NCI-H2227 (cell line): Measurements from ENCODE around the gene MYO3B.
"Not testable (repeated sequence)": the region's sequence is repeated elsewhere in the genome, so short reads cannot be mapped to it uniquely, and the experiment has no call there.

Experiments used
- DNase-seq: peaks from one replicate; lab custom pipeline; 2025; ENCODE audit not compliant: unreplicated experiment; lab: John Stamatoyannopoulos, UW

The MYO3B gene

DNA sequence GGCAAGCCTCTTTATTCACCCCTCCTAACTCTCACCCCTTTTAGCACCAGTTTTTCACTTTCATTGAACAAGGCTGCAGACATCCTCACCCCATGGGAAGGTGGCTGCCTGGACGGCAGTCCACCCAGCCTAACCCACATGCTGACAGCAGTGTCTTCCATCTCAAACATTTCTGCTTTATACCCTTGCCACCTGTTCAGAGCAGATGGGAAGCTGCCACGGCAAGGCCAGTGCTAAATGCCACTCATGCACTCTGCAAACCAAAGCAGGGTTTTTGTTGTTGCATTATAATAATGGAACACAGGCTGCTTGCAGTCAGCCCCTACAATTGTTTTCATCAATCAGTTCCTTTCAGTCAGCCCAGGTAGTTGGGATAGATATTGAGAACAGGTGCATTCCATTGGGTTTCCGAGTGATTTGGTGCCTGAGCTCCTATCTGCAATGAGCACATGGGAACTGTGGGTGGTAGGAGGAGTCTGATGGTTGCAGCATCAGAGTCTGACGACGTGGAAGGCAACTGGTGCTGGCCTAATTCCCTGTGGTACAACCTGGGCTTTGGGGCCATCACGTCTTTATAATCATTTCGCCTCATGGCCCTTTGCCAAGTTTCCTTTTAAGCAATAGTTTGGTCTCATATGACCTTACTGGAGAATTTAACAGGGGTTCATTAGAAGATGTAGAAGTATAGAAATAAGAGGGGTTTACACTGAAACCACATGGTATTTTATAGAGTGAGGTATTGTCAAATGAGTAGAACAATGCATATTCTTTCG, 284.7 kb downstream of the MYO3B start:
- peak; percentile 28 for DNase-seq

DNA sequence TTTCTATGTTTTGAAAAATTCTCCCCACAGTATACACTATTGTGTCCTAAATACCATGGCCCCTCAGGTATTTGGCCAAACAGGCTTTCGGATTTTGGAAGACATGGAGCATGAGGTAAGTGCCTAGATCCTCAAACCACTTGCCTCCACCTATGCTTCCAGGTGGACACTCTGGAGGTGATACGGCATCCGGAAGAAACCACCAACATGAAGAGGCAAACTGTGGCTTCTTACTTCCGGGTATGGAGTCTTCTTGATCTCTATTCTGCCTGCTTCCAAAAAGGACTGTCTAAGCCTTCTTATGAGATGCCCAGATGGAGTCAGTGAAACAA, 285.2 kb downstream of the MYO3B start:
- DNase-seq: no peak

DNA sequence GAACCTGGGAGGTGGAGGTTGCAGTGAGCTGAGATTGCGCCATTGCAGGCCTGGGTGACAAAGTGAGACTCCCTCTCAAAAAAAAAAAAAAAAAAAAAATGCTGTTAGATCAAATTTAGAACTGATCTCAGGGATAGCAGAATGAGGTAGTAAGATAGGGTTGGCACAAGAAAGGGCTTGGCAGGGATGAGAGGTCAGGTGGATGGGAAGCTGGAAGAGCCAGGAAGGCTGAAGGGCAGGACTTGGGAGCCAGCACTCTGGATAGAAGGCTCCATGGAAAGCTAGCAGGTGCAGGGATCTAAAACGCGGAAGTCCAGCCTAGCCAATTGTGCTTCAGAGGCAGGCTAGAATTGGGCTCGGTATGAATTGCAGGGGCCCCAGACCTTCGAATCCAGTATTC, 286.3 kb downstream of the MYO3B start:
- DNase-seq: no peak

DNA sequence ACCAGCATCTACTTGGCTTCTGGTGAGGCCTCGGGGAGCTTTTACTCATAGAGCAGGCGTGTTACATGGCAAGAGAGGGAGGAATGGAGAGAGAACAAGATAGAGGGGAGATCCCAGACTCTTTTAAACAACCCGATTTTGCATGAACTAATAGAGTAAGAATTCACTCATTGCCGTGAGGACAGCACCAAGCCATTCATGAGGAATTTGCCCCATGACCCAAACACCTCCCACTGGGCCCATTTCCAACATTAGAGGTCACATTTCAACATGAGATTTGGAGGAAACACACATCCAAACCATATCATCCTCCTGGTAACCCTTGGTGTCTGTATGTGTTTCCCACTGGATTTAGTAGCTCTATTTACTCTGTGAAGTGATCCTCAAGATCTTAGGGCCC, 287.3 kb downstream of the MYO3B start:
- DNase-seq: no peak

GRCh38 chr2:170466632-170467031, 288.7 kb downstream of the MYO3B start:
- no peak for DNase-seq

- no peak for DNase-seq
Measured at GRCh38 chr2:170467568-170468422, 289.8 kb downstream of the MYO3B start.

DNA sequence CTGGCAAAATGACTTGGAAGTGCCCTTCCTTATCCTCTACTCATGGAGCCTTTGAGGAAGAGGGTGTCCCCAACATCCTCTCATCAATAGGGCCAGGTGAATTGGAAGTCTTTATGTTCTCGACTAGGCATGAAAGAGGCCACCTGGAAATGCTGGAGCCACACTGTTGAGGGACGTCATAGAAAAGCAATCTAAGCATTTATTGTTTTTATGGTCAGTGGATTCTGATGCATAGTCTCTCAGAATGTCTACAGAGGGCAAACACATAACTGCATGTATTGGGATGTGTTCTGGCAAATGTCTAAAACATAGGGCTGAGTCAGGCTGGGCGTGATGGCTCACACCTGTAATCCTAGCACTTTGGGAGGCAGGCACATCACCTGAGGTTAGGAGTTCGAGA, 290.6 kb downstream of the MYO3B start:
- DNase-seq: no peak

GRCh38 chr2:170472498-170472897, 294.6 kb downstream of the MYO3B start:
- not testable (repeated sequence) for DNase-seq

GRCh38 chr2:170475878-170476277, 297.9 kb downstream of the MYO3B start:
- DNase-seq: no peak

- DNase-seq: no peak
Measured at GRCh38 chr2:170477630-170478029, 299.7 kb downstream of the MYO3B start.

GRCh38 chr2:170481201-170481600, 303.3 kb downstream of the MYO3B start:
- no peak for DNase-seq

DNA sequence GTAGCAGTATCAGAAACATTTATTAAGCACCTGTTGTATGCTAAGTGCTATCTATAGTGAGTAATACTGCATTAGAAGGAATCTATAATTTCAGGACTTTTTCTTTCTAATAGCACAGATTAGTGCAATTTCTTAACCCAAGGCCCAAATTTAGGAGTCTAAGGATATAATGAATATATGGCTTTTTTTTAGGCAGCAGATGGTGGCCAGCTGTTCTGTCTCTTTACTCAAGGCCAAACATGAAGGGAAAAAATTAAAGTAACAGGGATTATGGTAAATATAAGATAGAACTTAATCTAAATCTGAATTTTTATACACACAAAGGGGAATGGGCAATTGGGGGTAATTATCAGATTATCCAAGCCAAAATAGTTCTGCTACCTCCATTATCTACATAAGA, 306.6 kb downstream of the MYO3B start:
- no peak for DNase-seq

GRCh38 chr2:170485254-170486026, 307.5 kb downstream of the MYO3B start:
- no peak for DNase-seq

DNA sequence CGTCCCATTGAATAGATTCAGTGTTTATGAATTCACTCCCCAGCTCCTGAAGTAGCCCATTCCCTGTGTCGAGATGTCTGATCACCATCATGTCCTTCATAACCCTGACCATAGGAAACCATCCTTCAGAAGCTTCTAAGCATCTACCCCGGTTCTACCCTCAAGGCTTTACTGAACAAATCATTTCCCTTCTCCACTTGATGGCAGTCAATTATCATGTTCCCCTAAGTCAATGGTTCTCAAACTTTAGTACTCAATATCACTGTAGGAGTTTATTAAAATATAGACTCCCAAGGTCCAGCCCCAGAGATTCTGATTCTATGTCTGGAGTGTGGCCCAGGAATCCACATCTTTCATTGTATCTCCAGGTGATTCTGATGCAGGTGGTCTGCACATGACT, 308.8 kb downstream of the MYO3B start:
- DNase-seq: no peak

DNA sequence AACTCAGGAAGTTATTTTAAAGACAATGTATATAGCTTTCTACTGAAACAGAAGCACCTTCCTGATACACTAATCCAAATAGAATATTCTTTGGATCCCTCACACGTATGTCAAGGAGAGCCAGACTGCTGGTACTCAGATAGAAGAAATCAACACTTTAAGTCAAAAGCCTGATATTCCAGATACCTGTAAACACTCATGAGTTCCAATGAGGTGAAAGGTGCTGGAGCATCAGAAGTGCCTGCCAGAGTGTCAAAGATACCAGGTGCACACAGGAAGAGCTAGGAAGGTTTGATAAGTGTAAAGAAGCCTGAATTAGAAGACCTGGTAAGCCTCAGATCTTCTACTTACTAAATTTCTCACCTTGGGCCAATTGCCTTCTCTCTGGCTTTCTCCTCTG, 310.9 kb downstream of the MYO3B start:
- no peak for DNase-seq

GRCh38 chr2:170492010-170492409, 314.1 kb downstream of the MYO3B start:
- no peak for DNase-seq

DNA sequence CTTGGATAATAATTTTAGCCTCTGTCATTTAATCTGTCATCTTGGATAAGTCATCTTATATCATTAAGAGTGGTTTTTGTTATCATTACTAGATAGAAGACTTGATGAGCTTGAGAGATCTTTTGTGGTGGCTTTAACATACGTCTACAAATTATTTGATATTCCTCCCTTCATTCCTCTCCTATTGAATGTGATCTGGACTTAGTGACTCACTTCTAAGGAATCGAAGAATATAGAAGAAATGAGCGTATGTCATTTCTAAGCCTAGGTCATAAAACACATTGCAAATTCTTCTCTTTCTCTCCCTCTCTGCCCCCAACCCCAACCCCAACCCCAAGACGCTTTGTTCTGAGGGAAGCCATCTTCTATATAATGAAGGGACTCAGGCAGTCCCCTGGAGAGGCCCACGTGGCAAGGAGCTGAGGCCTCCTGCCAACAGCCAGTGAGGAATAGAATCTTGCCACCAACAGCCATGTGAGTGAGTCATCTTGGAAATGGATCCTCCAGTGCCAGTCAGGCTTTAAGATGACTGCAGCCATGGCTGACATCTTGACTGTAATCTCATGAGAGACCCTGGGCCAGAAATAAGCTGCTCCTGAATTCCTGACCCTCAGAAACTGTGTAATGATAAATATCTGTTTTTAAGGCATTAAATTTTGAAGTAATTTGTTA, 315.6 kb downstream of the MYO3B start:
- no peak for DNase-seq

DNA sequence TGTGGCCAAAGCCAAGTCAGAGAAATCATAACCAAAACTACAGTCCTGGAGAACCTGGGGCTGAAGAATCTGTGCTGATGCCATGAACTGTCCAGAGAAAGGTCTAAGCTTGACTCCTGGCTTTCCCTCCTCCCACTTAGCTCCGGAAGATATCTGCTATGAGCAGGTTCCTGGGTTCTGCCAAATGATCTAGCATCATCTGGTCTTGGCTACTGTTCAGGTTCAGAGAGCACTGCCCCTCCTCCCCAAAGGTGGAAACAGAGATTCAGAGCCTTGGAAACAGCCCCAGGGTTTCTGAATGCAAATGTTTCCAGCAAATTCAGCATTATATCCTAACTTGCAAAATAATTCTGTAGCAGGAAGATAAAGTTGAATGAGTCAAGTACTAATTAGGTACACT, 317.9 kb downstream of the MYO3B start:
- DNase-seq: no peak

GRCh38 chr2:170498619-170499018, 320.7 kb downstream of the MYO3B start:
- DNase-seq: no peak

DNA sequence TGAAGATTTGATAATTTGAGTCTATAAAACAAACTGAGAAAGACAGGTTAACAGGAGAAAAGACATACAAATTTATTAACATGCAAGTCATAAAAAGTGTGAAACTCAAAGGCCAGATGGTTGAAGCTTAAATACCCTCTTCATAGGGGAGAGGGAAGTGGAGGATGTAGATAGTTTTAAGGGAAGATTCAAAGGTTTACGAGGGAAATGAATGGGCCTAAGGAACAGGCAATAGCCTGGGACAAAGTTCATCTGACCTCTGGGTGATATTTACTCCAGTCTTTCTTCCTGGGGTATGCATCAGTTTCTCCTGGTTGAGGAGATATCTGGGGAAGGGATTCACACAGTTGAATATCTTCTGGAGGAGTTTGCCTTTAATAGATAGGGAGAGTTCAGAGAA, 322.2 kb downstream of the MYO3B start:
- no peak for DNase-seq

GRCh38 chr2:170500770-170501169, 322.8 kb downstream of the MYO3B start:
- no peak for DNase-seq
